ENCODE data around the gene PSME2. TPM values are rescaled to one million over a fixed set of nuclear protein-coding genes. Genes with fewer than 3 reads are reported as not detected.
"Not testable (repeated sequence)": the region's sequence is repeated elsewhere in the genome, so short reads cannot be mapped to it uniquely, and the experiment has no call there.

Gene PSME2
- total and polyA plus RNA-seq, 7 experiments from 2014 or later, result 120 to 777 (median 146) TPM

DNA sequence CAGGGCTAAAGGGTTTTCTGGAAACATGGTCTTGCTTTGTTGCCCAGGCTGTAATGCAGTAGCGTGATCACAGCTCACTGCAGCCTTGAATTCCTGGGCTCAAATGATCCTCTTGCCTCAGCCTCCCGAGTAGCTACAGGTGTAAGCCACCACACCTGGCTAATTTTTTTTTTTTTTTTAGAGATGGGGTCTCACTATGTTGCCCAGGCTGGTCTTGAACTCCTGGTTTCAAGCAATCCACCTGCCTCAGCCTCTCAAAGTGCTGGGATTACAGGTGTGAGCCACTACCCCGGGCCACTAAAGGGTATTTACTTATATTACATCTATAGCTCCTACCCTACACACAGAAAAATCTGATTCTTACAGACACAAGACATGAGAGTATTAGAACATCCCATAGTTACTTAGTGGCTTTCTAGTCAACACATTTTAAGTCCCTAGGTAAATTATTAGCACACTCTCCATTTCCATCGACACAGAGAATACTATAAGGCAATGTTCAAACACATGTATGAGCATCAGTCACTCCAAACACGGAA is 38.0 kb downstream of the PSME2 start:
- no peaks in the 10 kb centered on the region for H3K9me3 ChIP-seq (ENCODE audit: control insufficient read depth in 2 of 3, low read length in 3 of 3)
- H3K4me1 ChIP-seq (ENCODE audit: control insufficient read depth in 2 of 2, insufficient read depth in 2 of 2, low read length in 2 of 2), result peaks cover 11 to 12% of the 10 kb centered on the region in 2 donors
- Mint-ChIP-seq H3K27me3 (no peaks in the 10 kb centered on the region), H3K36me3 (peaks cover 3 to 23% (median 13%) of the 10 kb centered on the region in 5 donors), H3K4me1 (peaks cover 9 to 28% (median 13%) of the 10 kb centered on the region in 7 donors), H3K27ac (peak overlapping the region; percentile 90 to 97 (median 94)), H3K9me3 (peaks cover 0 to 2% (median 0%) of the 10 kb centered on the region in 11 donors), H3K4me3 (peak overlapping the region; percentile 3 to 68 (median 46))
- peaks cover 0 to 4% (median 0%) of the 10 kb centered on the region in 3 experiments for H3K36me3 ChIP-seq (ENCODE audit: control insufficient read depth in 2 of 3, insufficient read depth in 3 of 3, low read length in 3 of 3)
- no peak for DNase-seq
- no peaks in the 10 kb centered on the region for H3K27me3 ChIP-seq (ENCODE audit: control insufficient read depth in 2 of 2, insufficient read depth in 2 of 2, low read length in 2 of 2)
- H3K27ac ChIP-seq (ENCODE audit: low read depth, low read length), result peak overlapping the region; percentile 66
- ATAC-seq, result peak; percentile 21
- intact Hi-C loops (cut with micrococcal nuclease), result loop anchor here (1.0 to 2.0 kb wide), 6 partner anchors 14 to 188 kb away; partner anchors contain the start of gene PCK2 (in 1 of the 2)
- ChIA-PET POLR2A (interaction anchor here (0.6 to 6.7 kb wide), 17 partner anchors 13 to 1529 kb away, joined by 3 to 85 read pairs (median 6); partner anchors contain the start of genes CARMIL3, CHMP4A, EMC9 and IRF9), CTCF (interaction anchor here (0.7 to 11.7 kb wide), 26 partner anchors 8 to 610 kb away, joined by 3 to 246 read pairs (median 4); partner anchors contain the start of genes CARMIL3, EMC9, IRF9 and MDP1)
- H3K4me3 ChIP-seq (ENCODE audit: low read length), result no peak overlapping the region

GRCh38 chr14:24106672-24107271 is 39.6 kb downstream of the PSME2 start:
- Histone ChIP-seq H3K36me3 (ENCODE audit: control insufficient read depth in 2 of 3, insufficient read depth in 3 of 3, low read length in 3 of 3) (peaks cover 0 to 13% (median 0%) of the 10 kb centered on the region in 3 experiments), H3K27me3 (ENCODE audit: control insufficient read depth in 2 of 2, insufficient read depth in 2 of 2, low read length in 2 of 2) (no peaks in the 10 kb centered on the region), H3K9me3 (ENCODE audit: control insufficient read depth in 2 of 3, low read length in 3 of 3) (no peaks in the 10 kb centered on the region), H3K4me1 (ENCODE audit: control insufficient read depth in 2 of 2, insufficient read depth in 2 of 2, low read length in 2 of 2) (peaks cover 9 to 11% of the 10 kb centered on the region in 2 donors), H3K27ac (ENCODE audit: low read depth, low read length) (no peak overlapping the region), H3K4me3 (ENCODE audit: low read length) (no peak overlapping the region)
- Mint-ChIP-seq H3K4me1 (peaks cover 9 to 28% (median 13%) of the 10 kb centered on the region in 7 donors), H3K27me3 (no peaks in the 10 kb centered on the region), H3K27ac (peak overlapping the region in 1 of 9 donors; percentile 92), H3K36me3 (peaks cover 3 to 29% (median 15%) of the 10 kb centered on the region in 5 donors), H3K4me3 (no peak overlapping the region), H3K9me3 (peaks cover 0 to 2% (median 0%) of the 10 kb centered on the region in 11 donors)
- intact Hi-C loops (cut with micrococcal nuclease), result no loop called here
- POLR2A ChIA-PET, result interaction anchor here (0.8 to 6.7 kb wide), 10 partner anchors 9 to 323 kb away, joined by 3 to 85 read pairs (median 18); partner anchors contain the start of genes KHNYN, PCK2, PSME1 and PSME2
- CTCF ChIA-PET, result interaction anchor here (0.5 to 11.7 kb wide), 7 partner anchors 13 to 639 kb away, joined by 3 to 246 read pairs (median 28); partner anchors contain the start of genes CARMIL3, IRF9, PCK2 and RNF31
- no peak for ATAC-seq
- no peak for DNase-seq

- H3K27me3 Mint-ChIP-seq; DNase-seq; ATAC-seq; H3K27ac ChIP-seq (ENCODE audit: low read depth, low read length); H3K27me3 ChIP-seq (ENCODE audit: control insufficient read depth in 2 of 2, insufficient read depth in 2 of 2, low read length in 2 of 2); H3K4me3 ChIP-seq (ENCODE audit: low read length); H3K9me3 Mint-ChIP-seq; H3K9me3 ChIP-seq (ENCODE audit: control insufficient read depth in 2 of 3, low read length in 3 of 3); intact Hi-C loops (cut with micrococcal nuclease); H3K4me3 Mint-ChIP-seq: not testable (repeated sequence)
- Mint-ChIP-seq H3K36me3 (peaks cover 3 to 34% (median 15%) of the 10 kb centered on the region in 5 donors), H3K27ac (peak overlapping the region in 3 of 9 donors; percentile 9 to 48 (median 46)), H3K4me1 (peaks cover 9 to 28% (median 13%) of the 10 kb centered on the region in 7 donors)
- CTCF ChIA-PET, result interaction anchor here (0.5 to 11.7 kb wide), 8 partner anchors 8 to 55 kb away, joined by 3 to 246 read pairs (median 24); partner anchors contain the start of genes CARMIL3, DCAF11, IRF9 and PCK2
- Histone ChIP-seq H3K4me1 (ENCODE audit: control insufficient read depth in 2 of 2, insufficient read depth in 2 of 2, low read length in 2 of 2) (peaks cover 9 to 11% of the 10 kb centered on the region in 2 donors), H3K36me3 (ENCODE audit: control insufficient read depth in 2 of 3, insufficient read depth in 3 of 3, low read length in 3 of 3) (peaks cover 0 to 20% (median 0%) of the 10 kb centered on the region in 3 experiments)
- POLR2A ChIA-PET, result interaction anchor here (0.9 to 6.7 kb wide), 7 partner anchors 11 to 50 kb away, joined by 3 to 85 read pairs (median 4); partner anchors contain the start of genes EMC9, PCK2, PSME2 and RNF31
Observed at GRCh38 chr14:24105609-24106239, 40.7 kb downstream of the PSME2 start.

- H3K27me3 ChIP-seq (ENCODE audit: control insufficient read depth in 2 of 2, insufficient read depth in 2 of 2, low read length in 2 of 2), result no peaks in the 10 kb centered on the region
- H3K27ac Mint-ChIP-seq, result peak overlapping the region in 2 of 9 donors; percentile 31 to 48
- H3K36me3 Mint-ChIP-seq, result peaks cover 3 to 44% (median 15%) of the 10 kb centered on the region in 5 donors
- H3K9me3 Mint-ChIP-seq, result peaks cover 0 to 2% (median 0%) of the 10 kb centered on the region in 11 donors
- ATAC-seq (no peak), DNase-seq (no peak)
- peaks cover under 1 to 2% of the 10 kb centered on the region in 2 donors for H3K4me1 ChIP-seq (ENCODE audit: control insufficient read depth in 2 of 2, insufficient read depth in 2 of 2, low read length in 2 of 2)
- peaks cover 0 to 40% (median 5%) of the 10 kb centered on the region in 3 experiments for H3K36me3 ChIP-seq (ENCODE audit: control insufficient read depth in 2 of 3, insufficient read depth in 3 of 3, low read length in 3 of 3)
- intact Hi-C loops (cut with micrococcal nuclease), result no loop called here
- CTCF ChIA-PET, result interaction anchor here (11.5 to 11.7 kb wide), 2 partner anchors 10 to 48 kb away, joined by 165 to 246 read pairs; partner anchors contain the start of genes CARMIL3 and PCK2
- H3K27me3 Mint-ChIP-seq, result no peaks in the 10 kb centered on the region
- H3K27ac ChIP-seq (ENCODE audit: low read depth, low read length), result no peak overlapping the region
- no peak overlapping the region for H3K4me3 Mint-ChIP-seq
- H3K4me1 Mint-ChIP-seq, result peaks cover 1 to 22% (median 5%) of the 10 kb centered on the region in 7 donors
- POLR2A ChIA-PET, result interaction anchor here (3.0 to 6.0 kb wide), 2 partner anchors 9 to 11 kb away, joined by 9 to 85 read pairs; partner anchors contain the start of genes DCAF11, NRL and PCK2
- H3K9me3 ChIP-seq (ENCODE audit: control insufficient read depth in 2 of 3, low read length in 3 of 3), result no peaks in the 10 kb centered on the region
- H3K4me3 ChIP-seq (ENCODE audit: low read length), result no peak overlapping the region
Observed at GRCh38 chr14:24103451-24103850, 43.0 kb downstream of the PSME2 start.

- peaks cover 0 to 16% (median 0%) of the 10 kb centered on the region in 7 donors for H3K4me1 Mint-ChIP-seq
- H3K27me3 ChIP-seq (ENCODE audit: control insufficient read depth in 2 of 2, insufficient read depth in 2 of 2, low read length in 2 of 2), result no peaks in the 10 kb centered on the region
- no peak for DNase-seq
- ChIA-PET POLR2A (interaction anchor here (0.9 to 3.0 kb wide), 2 partner anchors 12 to 45 kb away, joined by 3 to 9 read pairs; partner anchors contain the start of genes DCAF11, NRL and RNF31), CTCF (interaction anchor here (0.8 to 11.7 kb wide), 4 partner anchors 9 to 47 kb away, joined by 3 to 246 read pairs (median 84); partner anchors contain the start of genes CARMIL3 and PCK2)
- peaks cover 3 to 44% (median 15%) of the 10 kb centered on the region in 5 donors for H3K36me3 Mint-ChIP-seq
- H3K36me3 ChIP-seq (ENCODE audit: control insufficient read depth in 2 of 3, insufficient read depth in 3 of 3, low read length in 3 of 3), result peaks cover 0 to 45% (median 5%) of the 10 kb centered on the region in 3 experiments
- peaks cover 0 to 2% (median 0%) of the 10 kb centered on the region in 11 donors for H3K9me3 Mint-ChIP-seq
- no peak overlapping the region for H3K4me3 ChIP-seq (ENCODE audit: low read length)
- intact Hi-C loops (cut with micrococcal nuclease), result no loop called here
- no peaks in the 10 kb centered on the region for H3K27me3 Mint-ChIP-seq
- no peaks in the 10 kb centered on the region for H3K9me3 ChIP-seq (ENCODE audit: control insufficient read depth in 2 of 3, low read length in 3 of 3)
- H3K27ac Mint-ChIP-seq, result peak overlapping the region in 2 of 9 donors; percentile 19 to 43
- H3K27ac ChIP-seq (ENCODE audit: low read depth, low read length), result no peak overlapping the region
- H3K4me1 ChIP-seq (ENCODE audit: control insufficient read depth in 2 of 2, insufficient read depth in 2 of 2, low read length in 2 of 2), result no peaks in the 10 kb centered on the region
- no peak overlapping the region for H3K4me3 Mint-ChIP-seq
- ATAC-seq, result no peak
Observed at GRCh38 chr14:24102357-24103048, 43.9 kb downstream of the PSME2 start.
